CD4-positive, alpha-beta T cell treated with Interleukin-12 subunit alpha and Interleukin-12 subunit beta, for 1 hour (primary cell): ENCODE data around the gene STARD7.
A peak's percentile ranks its signal among the peaks of the same experiment; 100 is the strongest.

Source experiments
- DNase-seq: peaks from one replicate; pipeline ENCODE4 v3.0.0-alpha.2; 2020

The STARD7 gene

DNA sequence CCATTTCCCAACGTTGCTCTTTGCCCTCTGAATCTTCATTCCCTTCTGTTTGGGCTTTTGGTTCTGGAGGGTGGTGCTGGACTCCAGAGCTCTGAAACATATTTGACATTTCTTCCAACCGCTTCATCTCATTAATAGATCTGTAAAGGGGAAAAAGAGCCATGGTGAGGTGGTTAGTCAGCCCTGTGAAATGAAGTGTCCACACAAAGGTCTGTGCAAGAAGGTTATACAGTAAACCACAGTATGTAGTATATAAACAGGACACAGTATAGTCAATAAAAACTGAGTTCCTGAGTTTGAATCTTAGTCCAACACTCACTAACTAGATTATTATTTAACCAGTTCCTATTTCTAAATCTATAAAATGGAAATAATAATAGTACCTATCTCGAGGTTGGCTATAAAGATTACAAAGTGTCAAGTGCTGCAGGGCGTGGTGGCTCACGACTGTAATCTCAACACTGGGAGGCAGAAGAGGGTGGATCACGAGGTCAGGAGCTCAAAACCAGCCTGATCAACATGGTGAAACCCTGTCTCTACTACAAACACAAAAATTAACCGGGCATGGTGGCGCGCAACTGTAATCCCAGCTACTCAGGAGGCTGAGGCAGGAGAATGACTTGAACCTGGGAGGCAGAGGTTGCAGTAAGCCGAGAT is 13.1 kb downstream of the STARD7 start:
- no peak for DNase-seq

DNA sequence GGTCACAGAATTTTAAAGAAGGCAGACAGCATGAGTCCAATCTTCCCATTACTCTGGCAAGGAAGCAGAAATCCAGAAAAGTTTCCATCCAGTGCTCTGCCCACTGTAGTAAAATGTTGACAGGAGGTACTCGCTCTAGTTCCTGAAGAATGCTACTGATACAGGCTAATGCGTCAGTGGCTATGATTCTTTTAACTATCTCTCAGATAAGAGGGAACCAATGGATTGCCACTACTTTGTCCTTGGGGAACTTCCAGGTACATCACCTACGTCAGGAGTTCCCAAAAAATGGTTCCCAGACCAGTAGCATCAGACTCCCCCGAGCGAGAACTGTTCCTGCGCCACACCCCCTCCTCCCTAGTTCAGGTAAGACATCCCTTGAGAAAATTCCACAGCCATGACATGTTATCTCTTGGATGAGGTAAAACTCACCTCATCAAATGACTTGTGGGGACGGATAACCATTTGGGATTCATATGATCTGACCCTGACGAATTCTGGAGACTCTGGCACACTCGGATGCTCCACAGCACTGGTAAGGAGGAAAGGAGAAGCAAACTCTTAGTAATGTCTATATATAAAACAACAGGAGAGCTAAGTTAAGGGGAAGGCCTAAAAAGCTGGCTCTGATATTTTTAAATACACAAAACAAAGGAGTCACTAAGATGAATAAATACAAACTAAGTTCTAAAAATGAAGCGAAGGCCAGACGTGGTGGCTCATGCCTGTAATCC is 16.5 kb downstream of the STARD7 start:
- no peak for DNase-seq

DNA sequence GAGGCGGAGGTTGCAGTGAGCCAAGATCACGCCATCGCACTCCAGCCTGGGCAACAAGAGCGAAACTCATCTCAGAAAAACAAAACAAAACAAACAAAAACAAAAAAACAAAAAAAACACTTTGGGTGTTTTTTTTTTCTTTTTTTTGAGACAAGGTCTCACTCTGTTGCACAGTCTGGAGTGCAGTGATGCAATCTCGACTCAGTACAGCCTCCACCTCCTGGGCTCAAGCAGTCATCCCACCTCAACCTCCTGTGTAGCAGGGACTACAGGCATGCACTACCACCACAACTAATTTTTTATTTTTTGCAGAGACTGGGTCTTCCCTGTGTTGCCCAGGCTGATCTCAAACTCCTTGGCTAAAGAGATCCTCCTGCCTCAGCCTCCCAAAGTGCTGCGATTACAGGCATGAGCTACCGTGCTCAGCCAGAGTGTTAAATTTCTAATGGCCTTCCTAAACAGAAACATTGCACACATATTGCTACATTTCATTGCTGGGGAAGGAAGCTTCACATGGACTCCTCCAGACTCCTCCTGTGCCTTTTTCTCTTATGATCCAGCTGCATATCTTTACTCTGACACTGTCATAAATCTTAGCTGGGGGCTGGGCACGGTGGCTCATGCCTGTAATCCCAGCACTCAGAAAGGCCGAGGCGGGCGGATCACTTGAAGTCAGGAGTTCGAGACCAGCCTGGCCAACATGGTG is 19.7 kb downstream of the STARD7 start:
- no peak for DNase-seq

DNA sequence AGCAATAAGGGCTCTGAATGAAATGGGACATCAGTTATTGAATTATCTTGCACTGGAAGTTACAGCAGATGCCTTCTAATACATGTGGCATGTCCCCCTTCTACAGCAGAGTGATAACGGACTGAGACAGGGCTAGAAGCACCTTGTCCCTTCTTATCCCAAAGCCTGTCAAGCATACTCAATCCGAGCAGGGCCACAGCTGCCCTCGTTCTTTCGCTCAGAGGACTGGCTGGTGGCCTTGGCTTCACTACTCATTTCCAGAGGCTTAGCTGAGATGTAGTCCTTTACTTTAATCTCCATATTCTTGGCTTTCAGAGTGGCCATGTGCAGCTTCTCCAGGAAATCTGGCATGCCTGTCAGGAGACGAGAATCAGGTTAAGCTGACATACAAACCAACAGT is 22.1 kb downstream of the STARD7 start:
- no peak for DNase-seq

DNA sequence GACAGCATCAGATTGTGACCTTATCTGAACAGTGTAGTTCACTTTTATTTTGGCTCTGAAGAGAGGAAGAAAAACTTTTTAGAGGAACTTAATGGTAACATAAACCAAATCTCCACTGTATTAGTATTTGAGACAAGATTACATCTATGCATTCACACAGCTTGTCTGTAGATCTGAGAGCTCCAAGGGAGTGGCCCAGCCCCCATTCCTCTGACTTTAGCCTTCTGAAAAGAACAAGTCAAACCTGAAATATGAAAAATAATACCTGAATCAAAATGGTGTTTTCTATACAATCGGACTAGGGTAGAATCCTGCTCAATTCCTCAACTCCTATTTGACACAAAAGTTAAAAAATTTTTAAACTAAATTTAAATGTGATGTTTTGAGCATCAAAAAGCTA is 23.1 kb downstream of the STARD7 start:
- DNase-seq: no peak

DNA sequence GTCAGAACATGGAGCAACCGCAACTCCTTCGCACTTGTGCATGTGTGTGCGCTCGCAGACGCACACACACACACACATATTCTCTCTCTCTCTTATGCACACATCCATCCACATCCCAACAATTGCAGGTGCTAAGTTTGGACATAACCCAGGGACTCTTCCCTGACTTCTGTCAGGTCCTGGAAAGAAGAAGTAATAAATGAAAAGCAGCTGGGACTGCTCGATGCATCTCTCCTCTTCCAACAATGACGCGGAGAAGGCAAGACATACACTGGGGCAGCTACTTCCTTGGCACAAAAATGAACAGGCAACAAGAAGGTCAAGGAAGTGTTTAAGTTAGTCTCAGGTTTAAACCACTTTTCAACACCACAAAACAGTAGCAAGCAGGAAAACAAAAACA is 23.6 kb downstream of the STARD7 start:
- DNase-seq: no peak

DNA sequence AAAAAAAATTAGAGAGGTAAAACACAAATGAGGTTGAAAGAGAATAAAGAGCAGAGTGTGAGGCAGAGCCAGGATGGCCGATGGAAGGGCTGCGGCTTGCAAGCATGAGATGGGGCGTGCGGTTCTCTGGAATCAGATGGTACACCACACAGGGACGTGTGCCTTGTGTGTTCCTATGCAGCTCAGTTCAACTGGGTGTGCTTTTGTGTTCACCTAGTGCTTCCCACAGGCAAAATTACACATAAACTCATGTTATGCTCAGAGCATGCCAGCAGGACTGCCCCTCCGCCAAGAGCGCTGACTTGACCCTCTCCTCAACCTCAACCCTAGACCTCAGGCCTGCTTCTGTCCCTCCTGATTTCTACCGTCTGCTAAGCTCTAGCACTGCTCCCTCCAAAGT is 24.4 kb downstream of the STARD7 start:
- no peak for DNase-seq

DNA sequence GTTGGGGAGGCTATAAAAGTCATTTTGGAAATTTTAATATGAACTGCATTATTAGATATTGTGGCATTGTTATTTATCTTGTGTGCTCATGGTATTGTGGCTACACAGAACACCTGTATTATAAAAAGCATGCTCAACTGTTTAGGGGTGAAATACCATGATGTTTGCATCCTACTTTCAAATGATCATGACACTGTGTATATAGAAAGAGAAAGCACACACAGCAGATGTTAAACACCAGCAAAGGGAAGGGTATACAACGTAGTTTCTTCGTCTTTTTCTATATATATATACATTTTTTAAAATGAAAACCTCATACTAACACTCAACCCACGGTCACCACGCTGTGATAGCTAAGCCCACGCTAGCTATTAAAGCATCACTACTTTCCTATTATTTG is 27.1 kb downstream of the STARD7 start:
- no peak for DNase-seq

DNA sequence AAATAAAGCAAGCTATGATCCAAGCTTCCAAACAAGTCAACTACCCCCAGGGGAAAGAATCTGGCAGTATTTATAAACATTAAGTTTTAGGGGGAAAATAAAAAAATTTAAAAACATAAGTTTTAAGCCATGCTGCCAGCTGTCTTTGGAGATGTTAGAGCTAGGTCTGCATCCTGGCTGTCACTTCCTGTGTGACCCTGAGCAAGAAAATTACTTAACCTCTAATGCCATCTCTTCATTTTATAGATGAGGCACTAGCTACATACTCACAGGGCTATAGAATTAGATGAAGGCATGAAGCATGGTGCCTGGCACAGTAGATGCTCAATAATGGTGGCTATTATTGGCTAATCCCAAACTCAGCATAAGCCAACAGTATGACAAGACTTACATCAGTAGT is 28.1 kb downstream of the STARD7 start:
- DNase-seq: no peak

DNA sequence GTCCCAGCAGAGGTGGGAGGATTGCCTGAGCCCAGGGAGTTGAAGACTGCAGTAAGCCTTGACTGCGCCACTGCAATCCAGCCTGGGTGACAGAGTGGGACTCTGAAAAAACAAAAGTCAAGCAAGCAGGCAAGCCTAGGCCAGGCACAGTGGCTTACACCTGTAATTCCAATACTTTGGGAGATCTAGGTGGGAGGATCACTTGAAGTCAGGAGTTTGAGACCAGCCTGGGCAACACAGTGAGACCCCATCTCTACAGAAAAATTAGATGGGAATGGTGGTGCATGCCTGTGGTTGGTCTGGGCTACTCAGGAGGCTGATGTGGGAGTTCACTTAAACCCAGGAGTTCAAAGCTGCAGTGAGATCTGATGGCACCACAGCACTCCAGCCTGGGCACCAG is 28.6 kb downstream of the STARD7 start:
- DNase-seq: no peak

DNA sequence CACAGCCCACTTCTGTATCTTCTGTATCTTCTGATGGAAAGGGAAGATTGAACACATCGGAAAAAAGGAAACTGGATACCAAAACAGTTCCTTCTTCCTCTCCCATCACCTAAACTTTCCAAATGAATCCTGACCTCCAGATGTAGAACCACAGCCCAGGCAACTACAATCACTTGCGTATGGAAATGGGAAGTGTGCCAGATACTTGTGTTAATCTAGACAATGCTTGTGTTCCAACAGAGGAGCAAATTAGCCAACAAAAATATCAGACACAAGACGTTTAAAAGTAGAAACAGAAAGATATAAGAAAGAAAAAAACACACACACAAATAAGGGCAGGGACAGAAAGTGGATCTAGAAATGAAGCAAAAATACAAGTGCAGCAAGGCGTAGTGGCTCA is 32.0 kb downstream of the STARD7 start:
- DNase-seq: no peak

DNA sequence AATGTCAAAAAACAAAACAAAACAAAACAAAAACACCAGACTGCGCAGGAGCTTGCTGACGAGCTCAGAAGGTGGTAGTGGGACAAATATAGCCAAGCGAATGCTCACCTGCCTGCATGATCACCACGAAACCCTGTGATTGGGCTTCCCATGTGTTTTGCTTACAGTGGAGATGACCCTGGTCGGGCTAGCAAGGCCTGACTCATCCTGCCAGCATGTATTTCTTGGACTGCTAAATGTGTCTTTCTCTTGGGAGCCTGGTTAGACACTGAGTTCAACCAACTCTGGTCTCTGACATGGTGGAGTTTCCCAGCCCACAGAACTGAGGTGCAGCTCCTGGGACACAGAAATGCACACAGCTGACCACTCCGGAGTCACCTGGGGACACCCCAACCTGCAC is 32.7 kb downstream of the STARD7 start:
- no peak for DNase-seq

DNA sequence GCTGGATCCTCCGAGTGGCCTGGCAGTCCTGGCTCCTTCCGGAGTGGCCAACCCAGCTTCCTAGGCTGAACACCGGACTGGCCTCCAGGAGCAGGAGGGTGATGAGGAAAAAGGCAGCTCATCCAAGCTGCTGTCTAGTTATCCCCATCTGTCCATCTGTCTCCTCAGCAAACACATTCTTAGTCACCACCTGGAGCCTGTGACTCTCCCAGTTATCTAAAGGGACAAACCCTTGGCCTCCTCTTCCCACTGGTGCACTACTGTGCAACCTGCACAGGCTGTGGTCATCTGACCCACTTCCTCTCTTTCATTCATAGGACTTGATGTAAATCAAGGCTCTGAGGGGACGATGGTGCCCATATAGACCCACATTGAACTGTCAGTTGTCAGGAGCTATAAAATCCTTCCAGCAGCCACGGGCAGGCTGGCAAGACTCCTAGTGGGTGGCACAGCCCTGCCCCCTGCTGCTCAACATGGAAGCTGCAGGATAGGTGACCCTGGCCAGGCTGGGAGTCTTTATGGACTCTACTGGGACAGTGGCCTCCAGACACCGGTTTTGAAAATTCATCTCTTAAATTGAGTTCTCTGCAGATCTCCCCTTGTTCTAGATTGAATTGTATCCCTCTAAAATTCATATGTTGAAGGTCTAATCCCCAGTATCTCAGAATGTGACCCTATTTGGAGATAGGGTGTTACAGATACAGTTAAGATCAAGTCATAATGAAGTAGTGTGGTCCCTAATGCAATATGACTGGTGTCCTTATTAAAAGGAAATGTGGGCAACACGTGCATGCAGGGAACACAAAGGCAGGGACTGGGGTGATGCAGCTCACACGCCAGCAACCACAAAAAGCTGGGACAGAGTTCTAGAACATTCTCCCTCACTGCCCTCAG is 34.1 kb downstream of the STARD7 start:
- DNase-seq: peak; percentile 86

DNA sequence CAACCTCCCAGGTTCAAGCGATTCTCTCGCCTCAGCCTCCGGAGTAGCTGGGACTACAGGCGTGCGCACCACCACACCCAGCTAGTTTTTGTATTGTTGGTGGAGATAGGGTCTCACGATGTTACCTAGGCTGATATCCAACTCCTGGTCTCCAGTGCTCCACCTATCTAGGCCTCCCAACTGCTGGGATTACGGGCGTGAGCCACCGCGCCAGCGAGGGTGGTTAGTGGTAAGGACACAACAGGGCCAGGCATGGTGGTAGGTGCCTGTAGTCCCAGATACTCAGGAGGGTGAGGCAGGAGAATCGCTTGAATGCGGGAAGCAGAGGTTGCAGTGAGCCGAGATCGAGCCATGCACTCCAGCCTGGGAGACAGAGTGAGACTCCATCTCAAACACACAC is 36.8 kb downstream of the STARD7 start:
- no peak for DNase-seq

DNA sequence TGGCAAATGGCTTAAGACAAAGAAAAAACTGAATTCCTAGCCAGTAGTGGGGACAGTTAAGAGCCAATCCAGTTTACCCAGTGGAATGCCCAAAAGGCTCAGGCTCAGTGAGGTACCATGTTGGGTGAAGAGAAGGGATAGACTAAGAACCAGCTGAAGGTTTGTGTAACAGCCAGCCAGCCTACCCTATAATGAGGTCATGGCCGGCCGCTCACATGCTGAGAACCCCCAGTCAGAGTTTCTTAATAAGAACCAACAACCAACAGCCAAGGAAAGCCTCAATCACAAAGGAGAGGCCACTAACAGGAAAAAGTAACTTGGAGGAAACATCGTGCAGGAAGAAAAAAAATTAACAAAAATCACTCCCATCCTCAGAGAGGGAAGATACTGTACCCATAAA is 38.0 kb downstream of the STARD7 start:
- DNase-seq: no peak

DNA sequence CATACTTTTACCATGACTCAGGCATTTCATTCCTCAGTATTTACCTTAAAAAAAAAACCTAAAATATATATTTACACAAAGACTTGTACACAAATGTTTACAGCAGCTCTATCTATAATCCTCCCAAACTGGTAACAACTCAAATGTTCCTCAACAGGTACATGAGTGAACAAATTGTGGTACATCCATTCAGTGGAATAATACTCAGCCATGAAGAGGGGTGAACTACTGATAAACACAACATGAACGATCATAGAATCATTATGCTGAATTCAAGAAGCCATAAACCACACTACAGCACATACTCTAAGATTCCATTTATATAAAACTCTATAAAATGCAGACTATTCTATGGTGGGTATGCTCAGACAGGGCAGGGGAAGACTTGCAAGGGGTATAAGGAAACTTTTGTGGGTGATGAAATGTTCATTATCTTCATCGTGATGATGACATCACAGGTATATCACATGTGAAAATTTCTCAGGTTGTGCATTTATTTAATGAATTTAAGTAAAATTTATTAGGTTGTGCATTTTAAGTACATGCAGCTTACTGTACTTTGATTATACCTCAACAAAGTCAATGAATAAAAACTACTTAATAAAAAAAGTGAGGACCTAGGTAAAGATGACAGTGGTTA is 38.6 kb downstream of the STARD7 start:
- no peak for DNase-seq

DNA sequence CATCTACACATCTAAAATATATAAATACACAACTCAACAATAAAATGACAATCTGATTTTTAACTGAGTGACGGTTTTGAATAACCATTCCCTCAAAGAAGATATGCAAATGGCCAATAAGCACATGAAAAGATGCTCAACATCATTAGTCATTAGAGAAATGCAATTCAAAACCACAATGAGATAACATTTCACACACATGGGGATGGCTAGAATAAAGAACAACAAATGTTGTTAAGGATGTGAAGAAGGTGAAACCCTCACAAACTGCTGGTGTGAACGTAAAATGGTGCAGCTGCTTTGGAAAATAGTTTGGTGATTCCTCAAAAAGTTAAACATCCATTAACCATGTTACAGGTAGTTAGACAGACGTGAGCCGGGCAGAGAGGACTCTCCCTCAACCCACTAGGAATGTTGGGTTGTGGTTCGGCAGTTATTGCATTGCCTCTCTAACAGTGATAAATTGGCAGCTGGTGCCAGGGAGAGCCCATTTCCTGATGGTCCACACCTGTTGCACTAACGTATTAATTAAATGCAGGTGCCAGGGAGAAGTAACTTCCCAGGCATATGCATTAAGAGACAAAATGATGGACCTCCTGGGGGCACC is 41.1 kb downstream of the STARD7 start:
- DNase-seq: no peak

DNA sequence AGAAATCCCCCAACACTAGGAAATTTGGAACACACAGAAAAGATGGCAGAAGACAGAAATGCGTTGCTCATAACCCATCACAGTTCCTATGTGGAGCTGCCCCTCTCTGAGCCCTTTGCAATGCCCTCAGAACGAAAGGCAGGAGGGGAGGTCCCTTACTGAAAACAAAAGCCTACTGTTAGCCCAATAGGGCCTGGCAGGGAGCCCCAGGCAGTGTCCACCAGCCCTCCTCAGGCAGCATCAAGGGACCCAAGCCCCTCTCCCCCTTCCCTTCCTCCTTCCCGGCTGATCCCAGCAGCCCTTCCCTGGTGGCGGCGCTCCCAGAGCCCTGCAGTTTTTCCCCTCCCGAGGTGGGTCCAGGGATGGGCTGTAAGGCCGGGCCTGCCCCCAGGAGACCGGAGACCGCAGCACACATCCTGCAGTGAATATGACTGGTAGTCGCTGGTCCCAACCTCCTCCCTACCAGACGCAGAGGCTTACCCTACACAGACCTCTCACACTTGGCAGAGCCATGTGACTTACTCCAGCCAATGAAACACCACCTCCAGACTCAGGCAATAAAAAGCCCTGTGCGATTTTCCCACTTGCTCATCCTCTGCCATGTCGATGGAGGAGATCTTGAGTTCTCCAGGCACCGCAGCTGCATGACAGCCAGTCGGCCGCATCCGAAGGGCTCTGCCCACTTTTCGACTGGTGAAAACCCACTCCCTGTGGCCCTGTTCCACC is 44.0 kb downstream of the STARD7 start:
- peak; percentile 77 for DNase-seq

DNA sequence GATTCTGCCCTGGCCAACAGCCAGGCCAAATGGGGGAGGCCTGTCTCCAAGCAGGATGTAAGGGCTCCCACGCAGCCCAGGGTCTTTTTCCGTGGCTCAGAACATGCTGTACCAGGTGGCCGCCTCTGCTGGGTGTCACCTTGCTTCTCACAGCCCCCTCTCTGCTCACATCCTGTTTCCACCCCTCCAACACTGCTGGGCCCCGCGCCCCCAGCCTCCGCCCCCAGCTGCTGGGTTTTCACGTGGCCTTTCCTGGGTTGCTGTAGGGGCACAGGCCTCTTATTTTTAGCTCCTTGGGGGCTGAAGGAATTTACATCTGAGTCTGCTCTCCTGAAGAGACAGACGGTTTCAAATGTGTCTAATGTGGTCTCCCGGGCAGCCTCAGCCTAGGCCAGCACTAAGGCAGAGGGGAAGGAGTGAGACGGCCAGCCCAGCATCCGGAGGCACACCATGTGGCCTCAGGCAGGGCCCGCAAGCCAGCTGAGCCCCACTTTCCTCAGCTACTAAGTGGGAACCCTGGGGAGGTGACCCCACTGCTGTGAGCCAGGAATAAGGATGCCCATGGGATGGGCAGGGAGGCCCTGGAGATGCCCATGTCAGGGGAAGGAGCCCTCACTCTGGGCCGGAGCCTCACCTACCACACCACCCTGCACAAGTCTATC is 44.7 kb downstream of the STARD7 start:
- DNase-seq: peak; percentile 72

DNA sequence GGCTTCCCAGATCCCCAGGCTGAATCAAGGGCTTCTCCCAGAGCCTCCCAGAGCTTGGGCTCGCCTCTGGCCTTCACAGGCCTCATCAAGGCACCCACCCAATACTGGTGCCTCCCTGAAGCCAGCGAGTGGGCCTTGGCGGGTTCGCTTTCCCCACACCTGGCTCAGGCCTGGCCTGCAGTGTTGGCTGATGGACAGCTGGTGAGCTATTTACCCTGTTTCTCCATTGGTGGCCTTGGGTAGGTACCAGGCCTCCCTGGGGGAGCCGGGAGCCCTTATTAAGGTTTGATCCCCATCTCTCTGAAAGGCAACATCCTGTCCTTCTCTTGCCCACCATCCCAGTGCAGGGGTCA is 45.2 kb downstream of the STARD7 start:
- no peak for DNase-seq

DNA sequence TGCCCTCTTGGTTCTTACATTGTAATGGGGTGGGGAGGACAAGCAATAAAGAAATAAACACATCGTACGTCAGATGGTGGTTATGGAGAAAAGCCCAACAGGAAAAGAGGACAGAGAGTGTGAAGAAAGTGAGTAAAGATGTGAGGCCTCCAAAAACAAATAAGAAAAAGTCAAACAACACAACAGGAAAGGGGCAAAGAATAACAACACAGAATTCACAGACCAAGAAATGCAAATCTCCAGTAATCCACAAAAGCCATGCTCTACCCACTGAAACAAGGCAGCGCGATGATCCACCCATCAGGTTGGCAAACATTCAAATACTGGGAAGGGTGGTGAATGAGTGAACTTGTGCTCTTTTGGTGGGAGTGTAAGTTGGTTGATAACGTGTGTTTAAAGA is 46.7 kb downstream of the STARD7 start:
- peak; percentile 44 for DNase-seq
